CD4-positive, alpha-beta T cell treated with Interleukin-21 for 1 hour (primary cell): ENCODE measurements around the gene MRM2.

Source experiments
- DNase-seq: peaks from one replicate; pipeline ENCODE4 v3.0.0-alpha.2; 2020

The MRM2 gene

DNA sequence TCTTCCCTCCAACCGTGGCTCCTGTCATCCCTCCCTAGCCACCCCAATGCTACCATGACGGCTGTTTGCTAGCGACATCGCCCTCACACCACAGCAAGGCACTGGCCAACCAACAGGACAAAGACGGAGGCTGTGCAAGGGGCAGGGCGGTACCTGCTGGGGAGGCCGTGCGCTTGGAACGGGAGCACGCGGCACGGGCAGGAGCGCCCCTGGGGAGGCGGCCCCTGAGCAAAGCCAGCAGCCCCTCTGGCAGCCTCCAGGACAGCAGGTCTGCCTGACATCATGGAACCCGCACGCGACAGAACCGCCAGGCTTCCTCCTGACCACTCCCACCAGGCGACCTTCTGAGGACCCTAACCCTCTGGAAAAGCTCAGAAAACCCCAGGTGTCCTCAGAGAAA is 22.0 kb downstream of the MRM2 start:
- no peak for DNase-seq

DNA sequence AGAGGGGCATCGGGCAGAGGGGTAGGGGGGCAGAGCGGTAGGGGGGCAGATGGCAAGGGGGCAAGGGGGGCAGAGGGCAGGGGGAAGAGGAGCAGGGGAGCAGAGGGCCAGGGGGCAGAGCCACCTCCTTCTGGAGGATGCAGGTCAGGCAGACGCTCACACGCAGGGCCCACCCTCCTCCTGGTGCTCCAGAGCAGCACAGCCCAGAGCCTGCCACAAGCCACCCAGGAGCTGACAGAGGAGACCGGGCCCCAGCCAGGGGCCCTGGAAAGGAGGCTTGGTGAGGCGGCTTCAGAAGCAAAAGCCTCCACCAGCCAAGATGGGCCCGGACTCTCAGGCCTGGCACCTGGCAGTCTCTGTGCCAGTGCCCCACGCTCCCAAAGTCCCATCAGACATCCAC is 22.4 kb downstream of the MRM2 start:
- no peak for DNase-seq

DNA sequence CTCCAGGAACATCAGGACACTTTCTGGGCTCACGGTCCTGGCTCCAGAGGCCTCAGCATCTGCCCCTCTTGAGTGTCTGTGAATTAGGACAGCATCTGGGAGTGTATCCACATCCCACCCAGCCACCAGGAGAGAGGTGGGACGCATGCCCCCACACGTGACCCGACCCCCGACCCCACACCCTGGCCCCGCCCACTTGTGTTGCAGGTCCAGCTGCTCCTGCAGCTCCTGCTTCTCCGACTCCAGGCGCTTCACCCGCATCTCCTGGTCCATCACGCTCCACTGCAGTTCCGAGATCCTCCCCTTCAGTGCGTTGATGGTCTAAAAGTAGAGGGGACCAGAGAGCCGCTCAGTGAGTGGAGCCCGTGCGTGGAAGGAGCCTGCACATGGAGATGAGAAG is 22.9 kb downstream of the MRM2 start:
- DNase-seq, result no peak

DNA sequence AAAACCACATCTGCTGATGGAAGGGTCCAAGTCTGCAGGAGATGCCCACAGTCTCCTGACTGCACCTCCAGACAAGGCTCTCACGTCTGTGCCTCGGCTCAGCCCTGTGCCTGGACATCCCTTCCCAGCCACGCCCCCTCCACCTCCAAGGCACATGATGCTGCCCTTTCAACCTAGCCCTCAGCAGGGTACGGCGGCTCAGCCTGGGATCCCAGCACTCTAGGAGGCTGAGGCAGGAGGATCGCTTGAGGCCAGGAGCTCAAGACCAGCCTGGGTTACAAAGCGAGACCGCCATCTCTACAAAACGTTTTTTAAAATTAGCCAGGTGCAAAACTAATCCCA is 23.6 kb downstream of the MRM2 start:
- no peak for DNase-seq

DNA sequence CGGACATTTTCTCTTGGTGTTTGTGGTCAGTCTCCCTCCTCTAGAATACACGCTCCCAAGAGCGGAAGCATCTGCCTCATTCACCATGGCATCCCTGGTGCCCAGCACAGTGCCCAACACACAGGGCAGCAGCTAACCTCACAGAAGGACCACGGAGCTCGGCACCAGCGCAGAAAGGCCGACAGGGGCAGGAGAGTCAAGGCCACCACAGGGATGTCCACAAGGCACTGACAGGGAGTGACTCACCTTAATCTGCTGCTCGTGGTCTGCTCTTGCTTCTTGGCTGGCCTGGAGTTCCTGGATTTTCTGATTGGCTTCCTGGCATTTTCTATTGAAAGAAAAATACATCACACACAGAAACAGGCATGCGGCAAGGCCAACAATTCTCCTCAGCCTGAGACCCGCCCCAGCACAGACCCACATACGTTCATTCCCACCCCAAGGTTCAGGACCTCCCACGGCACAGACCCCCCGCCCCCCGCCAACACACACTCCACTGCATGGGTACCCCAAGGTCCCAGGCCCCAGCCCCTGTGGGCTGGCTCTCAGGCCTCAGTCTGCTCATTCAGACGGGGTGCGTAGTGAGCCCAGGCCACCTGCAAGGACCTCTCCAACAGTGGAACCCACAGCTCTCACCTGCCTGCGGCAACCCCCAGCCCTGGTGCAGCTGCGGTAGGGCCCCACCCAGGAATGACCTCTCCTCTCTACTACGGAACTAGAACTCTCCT is 24.1 kb downstream of the MRM2 start:
- DNase-seq, result no peak

DNA sequence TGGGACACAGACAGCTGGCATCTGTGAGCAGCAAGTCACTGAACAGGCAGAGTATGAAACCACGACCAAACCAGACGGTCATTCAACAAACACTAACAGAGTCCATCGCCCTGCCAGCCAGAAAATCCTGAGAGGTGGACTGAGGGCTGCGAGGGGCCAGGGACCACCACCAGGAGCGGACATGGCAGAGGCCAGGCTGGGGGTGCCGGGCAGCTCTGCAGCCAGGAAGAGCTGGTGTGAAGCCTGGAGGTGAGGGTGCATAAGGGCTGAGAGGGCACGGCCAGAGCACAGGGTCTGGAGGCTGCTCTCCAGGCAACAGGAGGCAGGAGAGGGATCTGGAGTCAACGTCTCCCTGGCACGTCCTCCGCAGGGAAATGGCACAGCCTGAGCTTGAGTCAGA is 24.8 kb downstream of the MRM2 start:
- no peak for DNase-seq

DNA sequence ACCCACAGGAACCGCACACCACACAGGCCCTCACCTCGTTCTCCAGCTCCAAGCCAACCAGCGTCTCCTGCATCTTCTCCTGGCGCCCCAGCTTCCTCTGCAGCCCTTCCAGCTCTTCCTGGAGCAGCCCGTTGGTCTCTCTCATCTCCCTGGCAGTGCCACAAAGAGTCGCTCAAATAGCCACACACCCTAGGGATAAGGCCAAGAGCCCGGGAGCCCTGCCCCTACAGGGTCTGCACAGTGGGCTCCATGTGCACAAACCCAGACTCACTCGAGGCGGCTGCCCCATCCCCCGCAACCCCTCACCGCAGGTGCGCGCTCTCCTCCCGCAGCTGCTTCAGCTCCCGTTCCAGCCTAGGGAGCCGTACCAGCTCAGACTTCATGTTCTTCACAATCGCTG is 26.2 kb downstream of the MRM2 start:
- no peak for DNase-seq

DNA sequence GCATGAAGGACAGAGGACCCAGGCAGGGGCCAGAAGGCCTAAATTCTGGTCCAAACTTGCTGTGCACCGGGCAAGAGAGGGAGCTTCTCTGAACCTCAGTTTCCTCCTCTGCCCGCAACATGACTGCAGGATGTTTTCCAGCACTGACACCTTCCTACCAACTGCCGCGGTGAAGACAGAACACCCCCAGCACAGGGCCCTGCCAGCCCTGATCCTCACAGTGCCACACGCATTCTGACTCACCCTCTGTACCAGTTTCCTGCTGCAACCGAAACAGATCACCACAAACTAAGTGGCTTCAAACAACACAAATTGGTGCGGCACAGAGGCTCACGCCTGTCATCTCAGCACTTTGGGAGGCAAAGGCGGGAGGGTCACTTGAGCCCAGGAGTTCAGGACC is 27.4 kb downstream of the MRM2 start:
- peak; percentile 8 for DNase-seq

DNA sequence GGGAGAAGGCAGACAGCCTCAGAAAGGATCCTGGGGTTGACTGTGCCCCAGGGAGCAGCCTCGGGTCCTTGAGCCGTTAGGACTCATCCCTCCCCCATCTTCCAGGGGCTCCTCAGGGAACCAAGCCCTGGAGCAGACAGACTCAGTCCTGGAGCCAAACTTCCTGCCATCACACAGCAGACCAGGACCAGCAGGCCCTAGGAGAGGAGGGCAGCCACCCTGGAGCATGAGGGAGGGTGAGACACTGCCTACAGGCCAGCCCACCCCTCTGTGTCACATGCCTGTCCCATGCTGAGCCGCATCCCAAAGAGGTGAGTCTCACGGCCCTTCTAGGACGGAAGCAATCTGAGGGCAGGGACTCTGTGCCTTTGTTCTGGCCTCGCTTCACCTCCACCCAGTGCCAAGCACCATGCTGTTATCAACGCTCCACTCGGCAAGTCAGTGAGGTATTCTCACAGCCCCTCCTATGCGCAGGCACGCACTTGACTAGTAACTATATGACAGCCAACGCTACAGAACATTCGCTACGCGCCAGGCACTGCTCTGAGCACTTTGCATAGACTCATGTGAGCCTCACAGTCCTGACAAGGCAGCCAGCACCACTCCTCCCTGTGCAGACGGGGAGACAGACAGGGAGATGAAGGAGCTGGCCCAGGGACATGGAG is 28.3 kb downstream of the MRM2 start:
- no peak for DNase-seq

DNA sequence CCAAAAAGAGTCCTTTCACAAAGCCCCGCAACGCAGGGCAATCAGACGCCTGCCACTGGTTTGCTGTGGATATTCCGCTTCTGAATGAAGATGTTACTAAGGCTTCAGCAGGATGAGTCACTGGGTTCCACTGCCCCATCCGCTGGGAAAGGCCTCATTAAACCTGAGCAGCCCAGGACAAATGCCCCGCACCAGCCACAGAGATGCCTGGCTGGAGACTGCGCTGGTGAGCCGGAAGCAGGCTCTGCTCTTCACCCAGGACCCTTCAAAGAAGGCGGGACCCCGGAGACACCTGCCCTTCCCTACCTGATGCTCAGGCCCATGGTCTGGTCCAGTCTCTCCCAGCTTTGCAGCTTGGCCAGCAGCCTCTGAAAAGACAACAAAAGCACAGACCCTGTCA is 29.1 kb downstream of the MRM2 start:
- DNase-seq, result no peak

DNA sequence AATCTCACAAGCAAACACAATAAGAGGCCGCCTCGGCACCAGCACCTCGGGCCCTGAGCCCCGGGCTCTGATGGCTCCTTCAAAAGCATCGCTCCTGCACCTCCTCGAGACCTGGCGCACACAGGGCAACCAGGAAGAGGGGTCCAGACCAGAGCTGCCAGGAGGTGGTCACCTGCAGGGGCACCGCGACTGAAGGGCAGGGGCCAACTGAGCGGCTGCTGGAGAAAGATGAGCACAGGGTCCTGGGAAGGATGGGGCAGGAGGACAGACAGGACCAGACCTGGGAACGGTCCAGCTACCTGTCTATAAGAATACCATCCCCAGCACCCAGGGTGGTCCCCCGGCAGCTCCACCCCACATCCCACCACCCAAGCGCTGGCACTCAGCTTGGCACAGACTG is 30.1 kb downstream of the MRM2 start:
- no peak for DNase-seq

DNA sequence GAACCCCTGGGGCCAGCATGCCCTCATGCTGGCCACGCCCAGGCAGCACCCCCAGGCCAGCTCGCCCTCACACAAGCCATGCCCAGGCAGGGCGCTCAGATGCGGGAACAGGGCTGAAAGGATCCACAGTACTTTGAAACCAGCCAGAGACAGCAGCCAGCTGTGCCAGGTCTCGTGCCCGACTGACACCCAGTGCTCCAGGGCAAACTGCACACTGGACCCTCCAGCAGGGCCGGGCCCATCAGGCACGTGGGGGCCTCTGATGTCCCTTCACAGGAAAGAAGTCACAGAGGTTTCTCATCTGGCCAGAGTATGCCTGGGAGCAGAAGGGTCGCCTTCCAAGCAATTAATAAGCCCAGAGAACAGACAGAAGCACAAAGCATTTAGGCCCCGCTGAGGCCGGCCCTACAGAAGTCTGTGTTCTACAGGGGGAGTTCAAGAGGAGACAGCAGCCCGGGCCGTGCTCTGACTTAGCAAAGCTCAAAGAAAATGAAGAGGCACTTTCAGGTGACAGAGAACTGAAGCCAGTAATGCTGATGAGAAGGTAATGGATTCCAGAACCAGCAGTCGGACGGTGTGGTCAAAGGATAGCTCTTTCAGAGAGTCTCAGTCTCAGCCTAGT is 30.6 kb downstream of the MRM2 start:
- no peak for DNase-seq

DNA sequence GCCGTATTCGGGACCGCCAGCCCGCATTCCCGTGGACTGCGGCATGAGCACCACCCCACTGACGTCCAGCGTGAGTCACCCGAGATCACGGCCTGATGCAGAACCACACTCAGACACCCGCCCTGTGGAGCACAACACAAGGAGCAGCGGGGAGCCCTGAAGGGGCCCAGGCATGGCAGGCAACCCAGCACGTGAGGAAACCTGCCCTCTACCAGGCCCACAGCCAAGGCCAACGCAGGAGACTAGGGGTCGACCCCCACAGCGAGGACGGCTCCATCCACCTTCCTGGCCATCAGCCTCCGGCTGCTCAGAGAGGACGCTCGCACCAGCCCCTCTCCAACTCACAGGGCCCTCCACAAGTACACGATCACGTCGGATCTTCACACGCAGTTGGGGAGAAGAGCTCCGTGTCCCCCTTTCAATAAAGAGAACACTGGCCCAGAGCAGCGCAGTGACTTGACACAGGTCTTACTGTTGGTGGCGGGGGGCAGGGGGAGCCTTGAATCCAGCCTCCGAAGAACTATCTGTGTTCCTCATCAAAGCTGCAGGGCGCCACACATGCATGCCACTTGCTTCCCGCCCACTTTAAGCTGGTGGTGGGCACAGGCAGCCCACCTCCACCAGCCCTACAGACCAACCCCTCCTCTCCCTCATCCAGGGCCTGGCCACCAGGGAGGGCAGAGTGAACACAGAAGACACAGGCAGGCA is 31.3 kb downstream of the MRM2 start:
- no peak for DNase-seq

DNA sequence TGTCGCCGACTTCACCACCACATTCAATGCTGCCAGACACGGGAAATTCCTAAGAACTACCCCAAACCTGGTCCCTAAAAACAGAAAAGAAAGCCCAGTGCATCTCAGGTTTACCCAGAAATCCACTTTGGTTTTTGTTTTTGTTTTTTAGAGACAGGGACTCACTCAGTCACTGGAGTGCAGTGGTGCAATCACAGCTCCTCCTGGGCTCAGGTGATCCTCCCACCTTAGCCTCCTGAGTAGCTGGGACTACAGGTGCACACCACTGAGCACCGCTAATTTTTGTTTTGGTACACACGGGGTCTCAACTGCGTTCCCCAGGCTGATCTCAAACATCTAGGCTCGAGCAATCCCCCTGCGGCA is 32.1 kb downstream of the MRM2 start:
- no peak for DNase-seq

DNA sequence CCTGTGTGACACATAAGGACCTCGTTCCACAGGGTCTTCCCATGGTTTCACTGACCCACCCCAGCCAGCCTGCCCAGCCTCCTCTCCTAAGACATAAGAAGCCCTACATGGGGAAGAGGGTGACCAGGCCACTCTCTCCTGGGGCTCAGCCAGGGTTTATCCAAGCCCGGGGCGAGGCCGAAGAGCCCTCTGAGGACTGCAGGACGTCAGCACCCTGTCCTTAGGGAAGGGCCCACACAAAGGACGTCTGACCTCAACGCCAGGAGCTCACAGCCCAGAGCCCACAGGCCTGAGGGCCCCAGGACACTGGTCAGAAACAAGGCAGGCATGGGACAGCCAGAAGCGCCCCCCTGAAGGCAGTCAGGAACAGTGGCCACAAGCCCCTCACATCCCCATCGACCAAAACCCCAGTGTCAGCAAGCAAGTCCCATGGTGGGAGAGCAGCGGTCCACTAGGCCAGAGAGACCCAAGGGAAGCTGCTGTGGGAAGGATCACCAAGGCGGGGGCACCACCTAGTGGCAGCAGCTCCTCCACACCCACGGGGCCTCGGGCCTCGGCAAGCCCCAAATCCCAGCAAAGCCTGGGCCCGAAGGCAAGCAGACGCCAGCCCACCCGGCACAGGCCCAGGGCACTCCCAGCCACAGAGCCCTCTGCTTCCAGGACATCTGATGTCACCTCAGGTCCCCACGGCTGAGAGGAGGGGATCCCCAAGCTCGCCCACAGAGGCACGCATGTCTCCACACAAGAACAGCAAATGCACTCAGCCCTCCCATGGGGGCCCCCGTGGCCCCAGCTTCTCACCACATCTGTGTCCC is 32.7 kb downstream of the MRM2 start:
- DNase-seq, result peak; percentile 39

DNA sequence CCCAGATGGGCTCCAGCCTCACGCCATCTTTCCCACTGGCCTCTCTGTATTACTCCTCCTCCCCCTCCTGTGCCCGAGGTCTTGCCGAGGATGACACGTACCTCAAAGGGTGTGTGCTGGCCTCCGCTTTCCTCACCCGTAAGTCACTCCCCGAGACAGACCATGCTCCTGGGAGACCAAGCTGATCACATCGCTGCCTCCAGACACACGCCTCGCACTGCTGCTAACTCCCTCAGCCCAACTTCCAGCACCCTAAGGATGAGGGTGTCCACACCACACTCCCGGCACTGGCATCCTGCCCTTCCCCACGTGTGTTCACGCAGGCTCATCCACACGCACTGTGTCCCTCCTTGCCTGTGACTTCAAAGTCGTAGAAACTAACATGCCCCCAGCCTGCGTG is 33.3 kb downstream of the MRM2 start:
- DNase-seq, result no peak

DNA sequence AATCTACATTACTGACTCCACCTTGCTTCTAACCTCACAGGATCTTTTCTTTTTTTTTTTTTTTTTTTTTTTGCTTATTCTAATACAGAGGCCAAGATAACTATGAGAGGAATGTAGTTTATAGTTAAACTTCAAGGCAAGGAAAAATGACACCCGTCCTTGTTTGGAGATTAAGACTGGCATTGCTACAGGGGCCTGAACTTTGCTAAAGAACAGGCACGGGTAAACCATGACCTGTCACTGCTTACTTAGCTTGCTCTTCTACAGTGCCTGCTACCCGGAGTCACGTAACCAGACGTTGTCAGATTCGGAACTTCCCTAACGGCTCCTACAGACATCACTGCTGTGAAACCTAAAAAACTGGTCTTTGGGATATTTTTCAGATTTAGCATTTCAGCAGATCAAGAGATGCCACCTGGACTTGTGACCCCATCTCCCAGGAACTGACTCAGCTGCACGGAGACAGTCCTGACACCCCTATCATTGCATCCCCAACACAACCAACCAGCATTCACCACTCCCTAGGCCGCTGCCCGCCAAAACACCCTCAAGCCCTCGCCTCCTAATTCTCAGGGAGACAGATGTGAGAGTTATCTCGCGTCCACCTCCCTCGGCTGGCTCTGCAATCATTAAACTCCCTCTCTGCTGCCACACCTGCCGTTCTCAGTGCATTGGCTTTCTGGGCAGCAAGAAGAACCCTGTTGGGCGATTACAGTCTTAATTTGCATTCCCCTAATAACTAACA is 36.8 kb downstream of the MRM2 start:
- no peak for DNase-seq

DNA sequence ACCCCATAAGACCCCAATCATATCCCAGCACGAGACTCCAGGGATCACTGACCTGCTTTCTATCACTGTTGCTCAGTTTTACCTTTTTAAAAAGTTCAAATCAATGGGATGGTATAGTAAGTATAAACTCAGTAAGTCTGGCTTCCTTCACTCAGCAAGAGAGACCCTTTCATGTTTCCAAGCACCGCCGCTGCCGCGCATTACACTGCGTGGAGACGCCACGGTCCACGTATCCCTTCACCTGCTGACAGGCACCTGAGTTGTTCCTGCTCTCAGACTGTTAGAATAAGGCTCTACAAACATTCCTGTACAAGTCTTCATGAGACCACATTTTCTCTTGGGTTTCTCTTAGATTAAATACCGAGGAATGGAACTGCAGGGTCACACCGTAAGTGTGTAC is 37.6 kb downstream of the MRM2 start:
- DNase-seq, result no peak

DNA sequence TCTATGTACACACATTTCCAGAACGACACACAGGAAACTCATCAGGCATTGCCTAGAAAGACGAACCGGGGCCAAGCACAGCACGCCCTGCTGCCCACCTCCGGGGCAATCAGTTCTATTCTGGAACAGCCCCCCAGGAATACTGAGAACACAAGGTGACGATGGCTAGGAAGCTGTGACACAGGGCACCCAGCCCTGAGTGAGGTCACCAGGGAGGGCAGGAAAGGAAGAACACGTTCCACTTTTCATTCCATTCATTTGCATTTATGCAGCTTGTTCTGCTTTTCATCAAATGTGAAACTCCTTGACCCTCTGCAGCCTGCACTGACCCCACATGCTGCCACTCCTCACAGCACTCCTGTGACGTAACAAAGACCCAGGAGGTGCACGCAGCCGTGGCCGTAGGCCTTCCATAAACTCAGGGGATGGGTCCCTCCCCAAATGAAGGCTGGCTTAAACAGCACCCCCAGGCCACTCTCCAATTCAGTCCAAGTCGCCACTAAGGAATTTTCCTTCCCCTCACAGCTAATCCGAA is 38.2 kb downstream of the MRM2 start:
- no peak for DNase-seq

DNA sequence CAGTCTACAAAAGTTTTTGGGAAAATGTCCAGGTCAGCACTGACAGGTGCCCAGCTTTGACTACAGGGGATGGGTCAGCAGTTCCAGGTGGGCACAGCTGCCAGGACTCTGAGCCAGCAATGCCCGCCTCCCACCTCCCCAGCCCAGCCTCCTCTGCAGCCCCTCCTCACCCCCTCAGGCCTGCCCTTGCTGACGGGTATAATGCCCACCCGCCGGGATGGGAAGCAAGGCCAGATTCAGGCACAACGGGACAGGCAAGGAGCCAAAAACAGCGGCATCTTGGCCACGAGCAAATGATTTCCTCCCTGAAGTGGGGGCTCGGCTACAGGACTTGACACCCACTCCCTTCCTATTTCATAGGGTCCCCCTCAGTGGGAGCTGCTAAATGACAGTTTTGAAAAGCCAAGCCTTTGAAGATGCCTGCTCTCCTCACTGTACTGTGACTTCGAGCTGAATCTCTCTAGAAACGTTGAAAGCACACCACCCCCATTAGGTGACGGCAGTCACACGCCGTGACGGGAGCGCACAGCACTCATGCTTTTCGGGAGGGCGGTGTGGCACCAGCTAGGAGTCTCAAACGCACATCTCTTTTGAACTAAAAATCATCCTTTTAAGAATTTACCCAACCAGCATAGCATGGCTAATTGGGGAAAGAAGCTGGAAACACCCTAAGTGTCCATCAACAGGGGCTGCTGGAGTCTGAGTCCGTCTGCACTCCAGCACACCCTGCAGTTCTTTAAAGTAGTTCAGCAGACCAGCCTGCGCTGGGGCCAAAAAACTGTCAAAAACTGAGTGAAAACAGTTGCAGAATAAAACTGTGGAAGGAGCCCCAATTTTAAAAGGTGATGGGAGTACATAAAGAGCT is 38.9 kb downstream of the MRM2 start:
- no peak for DNase-seq

DNA sequence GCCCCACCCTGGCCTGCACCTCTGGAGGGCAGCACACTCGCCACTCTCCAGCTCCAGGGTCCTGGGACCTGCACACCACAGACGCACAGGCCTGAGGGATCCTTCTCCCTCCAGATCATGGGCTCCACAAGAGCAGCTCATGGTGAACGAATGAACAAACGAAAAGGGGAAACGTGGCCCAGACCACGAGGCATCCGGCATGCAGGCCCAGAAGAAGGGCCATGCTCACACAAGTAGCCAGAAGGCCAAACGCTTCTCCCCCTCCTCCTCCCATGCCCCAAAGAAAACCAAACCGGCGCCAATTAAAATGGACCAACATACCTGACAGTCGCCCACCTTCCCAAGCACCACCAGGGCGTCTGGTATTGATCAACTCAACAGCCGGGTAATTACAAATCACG is 39.6 kb downstream of the MRM2 start:
- no peak for DNase-seq
